Mesothelial cell of epicardium (in vitro differentiated cells): ENCODE data around the gene TRAF2. TPM values are rescaled to one million over a fixed set of nuclear protein-coding genes. Genes with fewer than 3 reads are reported as not detected.

Experiments
- DNase-seq, 2 experiments: peaks; one replicate each; pipeline ENCODE4 v3.0.0; 2021; ENCODE audit warnings: low spot score in 2 of 2; ENCODE audit not compliant: unreplicated experiment in 2 of 2
- H3K27ac Mint-ChIP-seq: 2 replicates; pipeline ENCODE4 v1.8.0; 2021; ENCODE audit warnings: mixed read lengths
- H3K27me3 Mint-ChIP-seq: 2 replicates; pipeline ENCODE4 v1.8.0; 2021; ENCODE audit warnings: low read depth, mixed read lengths
- H3K36me3 Mint-ChIP-seq: 2 replicates; pipeline ENCODE4 v1.8.0; 2021; ENCODE audit warnings: mixed read lengths
- H3K4me1 Mint-ChIP-seq: 2 replicates; pipeline ENCODE4 v1.8.0; 2021; ENCODE audit warnings: mixed read lengths
- H3K4me3 Mint-ChIP-seq: 2 replicates; pipeline ENCODE4 v1.8.0; 2021; ENCODE audit warnings: mild to moderate bottlenecking, moderate library complexity, mixed read lengths
- H3K9me3 Mint-ChIP-seq: 2 replicates; pipeline ENCODE4 v1.8.0; 2021; ENCODE audit warnings: mixed read lengths
- microRNA-seq: library from miRNA; unstranded; fragments of <30 nt; microRNA quantifications from one replicate; pipeline ENCODE4 v1.2.0, GENCODE V29; 2021; ENCODE audit warnings: inconsistent platforms, mixed read lengths
- total RNA-seq: library from RNA; stranded (reverse); gene quantifications from 3 replicates; pipeline ENCODE4 v1.2.1, GENCODE V29; 2021
- TF ChIP-seq, protein P1 (sequence below): fragments of 200-600 bp; sonication (generic); IDR thresholded peaks from one replicate; pipeline ENCODE4 v1.5.0; 2021; ENCODE audit warnings: antibody characterized with exemption; ENCODE audit not compliant: unreplicated experiment

Gene TRAF2
- total RNA-seq, 1 donor from 2014 or later: 17.4 TPM

GRCh38 chr9:136972335-136972734 lies 86.0 kb downstream of the TRAF2 start:
- H3K4me1 Mint-ChIP-seq: peaks cover 3% of the 10 kb centered on the region
- no peak overlapping the region for H3K27ac Mint-ChIP-seq

DNA sequence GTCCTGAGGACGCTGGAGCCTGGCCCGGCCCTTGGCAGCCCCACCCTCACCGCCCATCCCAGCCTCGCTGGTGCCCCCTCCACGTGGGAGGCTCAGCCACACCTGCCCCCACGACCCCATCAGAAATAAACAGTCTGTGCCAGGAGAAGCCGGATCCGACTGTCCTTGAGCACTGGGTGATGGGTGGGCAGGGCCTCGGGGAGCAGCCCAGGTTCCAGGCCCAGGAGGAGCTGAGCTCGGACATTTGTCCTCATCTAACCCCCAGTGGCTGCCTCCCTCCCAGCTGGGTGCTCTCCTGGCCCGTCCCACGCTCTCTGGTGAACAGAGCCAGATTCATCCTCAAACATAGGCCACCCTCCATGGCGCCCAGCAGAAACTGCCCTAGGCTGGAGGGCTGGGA lies 86.4 kb downstream of the TRAF2 start:
- TF ChIP-seq, protein P1, sequence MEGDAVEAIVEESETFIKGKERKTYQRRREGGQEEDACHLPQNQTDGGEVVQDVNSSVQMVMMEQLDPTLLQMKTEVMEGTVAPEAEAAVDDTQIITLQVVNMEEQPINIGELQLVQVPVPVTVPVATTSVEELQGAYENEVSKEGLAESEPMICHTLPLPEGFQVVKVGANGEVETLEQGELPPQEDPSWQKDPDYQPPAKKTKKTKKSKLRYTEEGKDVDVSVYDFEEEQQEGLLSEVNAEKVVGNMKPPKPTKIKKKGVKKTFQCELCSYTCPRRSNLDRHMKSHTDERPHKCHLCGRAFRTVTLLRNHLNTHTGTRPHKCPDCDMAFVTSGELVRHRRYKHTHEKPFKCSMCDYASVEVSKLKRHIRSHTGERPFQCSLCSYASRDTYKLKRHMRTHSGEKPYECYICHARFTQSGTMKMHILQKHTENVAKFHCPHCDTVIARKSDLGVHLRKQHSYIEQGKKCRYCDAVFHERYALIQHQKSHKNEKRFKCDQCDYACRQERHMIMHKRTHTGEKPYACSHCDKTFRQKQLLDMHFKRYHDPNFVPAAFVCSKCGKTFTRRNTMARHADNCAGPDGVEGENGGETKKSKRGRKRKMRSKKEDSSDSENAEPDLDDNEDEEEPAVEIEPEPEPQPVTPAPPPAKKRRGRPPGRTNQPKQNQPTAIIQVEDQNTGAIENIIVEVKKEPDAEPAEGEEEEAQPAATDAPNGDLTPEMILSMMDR: no peak
- H3K4me1 Mint-ChIP-seq: peaks cover 5% of the 10 kb centered on the region
- H3K36me3 Mint-ChIP-seq: no peaks in the 10 kb centered on the region
- no peak for DNase-seq
- no peak overlapping the region for H3K4me3 Mint-ChIP-seq
- H3K27ac Mint-ChIP-seq: no peak overlapping the region
- H3K9me3 Mint-ChIP-seq: no peaks in the 10 kb centered on the region
- H3K27me3 Mint-ChIP-seq: peaks cover 10% of the 10 kb centered on the region

More at GRCh38 chr9:136972335-136972734, 86.0 kb downstream of the TRAF2 start:
- Mint-ChIP-seq H3K9me3 (no peaks in the 10 kb centered on the region), H3K27me3 (peaks cover 8% of the 10 kb centered on the region), H3K36me3 (no peaks in the 10 kb centered on the region), H3K4me3 (no peak overlapping the region)
- DNase-seq: no peak
- TF ChIP-seq, protein P1: no peak

DNA sequence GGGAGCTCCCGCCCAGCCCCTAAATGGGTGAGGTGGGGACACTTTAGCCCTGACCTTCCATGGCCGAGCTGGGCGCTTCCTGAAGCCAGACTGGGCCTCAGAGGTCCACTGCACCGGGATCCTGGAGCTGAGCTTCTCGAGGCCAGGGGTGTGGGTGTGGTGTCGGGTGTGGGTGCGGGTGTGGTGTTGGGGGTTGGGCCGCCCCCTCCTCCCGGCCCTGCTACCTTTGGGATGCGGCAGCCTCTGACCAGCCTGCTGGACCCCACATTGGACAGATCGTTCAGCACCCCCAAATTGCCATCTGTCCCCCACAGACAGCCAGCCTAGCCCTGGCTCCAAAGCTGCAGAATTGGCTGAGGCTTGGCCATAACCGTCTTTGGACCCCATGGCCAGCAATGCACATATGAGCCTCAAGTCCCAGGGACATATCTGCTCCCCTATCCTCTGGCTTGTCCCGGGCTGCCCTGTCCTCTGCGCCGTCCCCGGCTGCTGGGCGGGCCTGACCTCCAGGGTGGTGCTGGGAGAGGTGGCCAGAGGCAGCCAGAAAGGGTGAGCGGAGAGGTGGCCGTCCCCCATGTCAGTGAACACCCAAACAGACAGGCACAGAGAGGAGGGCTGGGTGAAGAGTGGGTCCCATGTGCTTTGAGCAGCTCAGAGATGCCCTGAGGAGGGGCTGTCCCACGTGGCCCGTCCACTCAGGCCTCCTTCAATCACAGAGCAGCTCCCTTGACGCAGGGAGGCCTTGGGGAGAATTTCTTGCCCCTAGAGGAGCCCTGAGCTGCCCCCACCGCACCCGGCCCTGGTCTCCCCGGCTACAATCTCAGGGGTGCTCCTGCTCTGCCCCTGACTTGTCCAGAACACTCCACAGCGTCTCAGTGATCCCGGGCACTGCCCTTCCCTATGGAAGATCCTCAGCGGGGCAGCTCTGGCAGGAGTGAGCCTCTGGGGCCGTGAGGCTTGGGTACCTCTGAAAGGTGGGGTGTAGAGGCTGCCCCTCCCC lies 87.6 kb downstream of the TRAF2 start:
- peaks cover 10% of the 10 kb centered on the region for H3K27me3 Mint-ChIP-seq
- no peak for DNase-seq
- TF ChIP-seq, protein P1: no peak
- no peaks in the 10 kb centered on the region for H3K9me3 Mint-ChIP-seq
- H3K4me3 Mint-ChIP-seq: no peak overlapping the region
- no peak overlapping the region for H3K27ac Mint-ChIP-seq
- peaks cover 5% of the 10 kb centered on the region for H3K4me1 Mint-ChIP-seq
- H3K36me3 Mint-ChIP-seq: no peaks in the 10 kb centered on the region

- DNase-seq: no peak
- H3K36me3 Mint-ChIP-seq: no peaks in the 10 kb centered on the region
- H3K27me3 Mint-ChIP-seq: peaks cover 10% of the 10 kb centered on the region
- peaks cover 4% of the 10 kb centered on the region for H3K4me1 Mint-ChIP-seq
- no peak overlapping the region for H3K27ac Mint-ChIP-seq
- H3K4me3 Mint-ChIP-seq: no peak overlapping the region
- TF ChIP-seq, protein P1: no peak
- H3K9me3 Mint-ChIP-seq: no peaks in the 10 kb centered on the region
Measured at GRCh38 chr9:136974817-136975535, 88.7 kb downstream of the TRAF2 start.

GRCh38 chr9:136975644-136976043 lies 89.3 kb downstream of the TRAF2 start:
- H3K27me3 Mint-ChIP-seq: peaks cover 10% of the 10 kb centered on the region
- H3K36me3 Mint-ChIP-seq: no peaks in the 10 kb centered on the region
- H3K27ac Mint-ChIP-seq: no peak overlapping the region
- H3K4me1 Mint-ChIP-seq: peaks cover 2% of the 10 kb centered on the region
- TF ChIP-seq, protein P1: no peak
- no peaks in the 10 kb centered on the region for H3K9me3 Mint-ChIP-seq
- H3K4me3 Mint-ChIP-seq: no peak overlapping the region
- DNase-seq: no peak

Small RNA genes lying within 50 kb of the gene (microRNA-seq; reads per million reads assigned to microRNA genes)
- 1.8 reads per million for gene MIR4479

Other genes starting within 250 kb of the TRAF2 start
- 35.6 to 39.3 TPM (median 38.2 TPM) in 3 replicates for gene EGFL7, start 223.6 kb upstream of the TRAF2 start, total RNA-seq
- 32.8 to 36.1 TPM (median 34.9 TPM) in 3 replicates for gene AGPAT2, start 199.1 kb upstream of the TRAF2 start, total RNA-seq
- 56.2 to 60.5 TPM (median 58.1 TPM) in 3 replicates for gene DIPK1B, start 173.9 kb upstream of the TRAF2 start, total RNA-seq
- 0.20 to 0.51 TPM (median 0.29 TPM) in 3 replicates for gene LCN10, start 143.6 kb upstream of the TRAF2 start, total RNA-seq
- gene LCN6, start 138.0 kb upstream of the TRAF2 start, total RNA-seq: not detected in 3 replicates
- not detected in 3 replicates for gene LCN8, start 128.3 kb upstream of the TRAF2 start, total RNA-seq
- gene LCN15, start 122.0 kb upstream of the TRAF2 start, total RNA-seq: 1.3 to 3.5 TPM (median 1.9 TPM) in 3 replicates
- 70.4 to 72.4 TPM (median 71.7 TPM) in 3 replicates for gene TMEM141, start 95.2 kb upstream of the TRAF2 start, total RNA-seq
- 25.1 to 29.1 TPM (median 26.5 TPM) in 3 replicates for gene CCDC183, start 90.2 kb upstream of the TRAF2 start, total RNA-seq
- gene RABL6, start 78.6 kb upstream of the TRAF2 start, total RNA-seq: 120 to 124 TPM (median 122 TPM) in 3 replicates
- 3.1 to 3.8 TPM (median 3.6 TPM) in 3 replicates for gene AJM1, start 44.0 kb upstream of the TRAF2 start, total RNA-seq
- 159 to 168 TPM (median 168 TPM) in 3 replicates for gene PHPT1, start 37.1 kb upstream of the TRAF2 start, total RNA-seq
- 20.1 to 22.6 TPM (median 20.3 TPM) in 3 replicates for gene MAMDC4, start 34.2 kb upstream of the TRAF2 start, total RNA-seq
- gene EDF1, start 20.2 kb upstream of the TRAF2 start, total RNA-seq: 275 to 294 TPM (median 275 TPM) in 3 replicates
- 58.9 to 62.3 TPM (median 59.8 TPM) in 3 replicates for gene FBXW5, start 58.2 kb downstream of the TRAF2 start, total RNA-seq
- gene C8G, start 58.7 kb downstream of the TRAF2 start, total RNA-seq: 1.5 to 2.5 TPM (median 1.5 TPM) in 3 replicates
- gene LCN12, start 65.8 kb downstream of the TRAF2 start, total RNA-seq: 13.3 to 15.9 TPM (median 13.8 TPM) in 3 replicates
- 52.6 to 58.0 TPM (median 53.5 TPM) in 3 replicates for gene PTGDS, start 91.0 kb downstream of the TRAF2 start, total RNA-seq
- 4.7 to 5.7 TPM (median 5.5 TPM) in 3 replicates for gene LCNL1, start 96.5 kb downstream of the TRAF2 start, total RNA-seq
- gene PAXX, start 105.9 kb downstream of the TRAF2 start, total RNA-seq: 51.1 to 58.3 TPM (median 53.1 TPM) in 3 replicates
- 1.5 to 2.9 TPM (median 1.7 TPM) in 3 replicates for gene CLIC3, start 110.1 kb downstream of the TRAF2 start, total RNA-seq
- 57.7 to 59.3 TPM (median 58.7 TPM) in 3 replicates for gene ABCA2, start 141.7 kb downstream of the TRAF2 start, total RNA-seq
- gene FUT7, start 145.6 kb downstream of the TRAF2 start, total RNA-seq: 0.09 to 0.13 TPM in 2 of 3 replicates, not detected in the other
- 75.8 to 84.0 TPM (median 77.9 TPM) in 3 replicates for gene NPDC1, start 159.7 kb downstream of the TRAF2 start, total RNA-seq
- gene ENTPD2, start 167.5 kb downstream of the TRAF2 start, total RNA-seq: 4.8 to 6.3 TPM (median 5.2 TPM) in 3 replicates
- gene SAPCD2, start 184.0 kb downstream of the TRAF2 start, total RNA-seq: 5.7 to 6.2 TPM (median 5.9 TPM) in 3 replicates
- gene UAP1L1, start 191.0 kb downstream of the TRAF2 start, total RNA-seq: 4.6 to 5.7 TPM (median 5.5 TPM) in 3 replicates
- gene MAN1B1, start 200.5 kb downstream of the TRAF2 start, total RNA-seq: 61.1 to 65.1 TPM (median 61.2 TPM) in 3 replicates
- gene DPP7, start 228.2 kb downstream of the TRAF2 start, total RNA-seq: 149 to 159 TPM (median 157 TPM) in 3 replicates